Gastrocnemius medialis (tissue), 4 donors: ENCODE measurements around the gene P2RY14.

Experiments used
- POLR2A ChIP-seq, 2 donors: fragments of 450-650 bp; IDR thresholded peaks; one replicate each; pipeline ENCODE4 v1.6.1; 2017; ENCODE audit warnings: antibody characterized with exemption in 2 of 2, mild to moderate bottlenecking in 2 of 2, moderate library complexity in 2 of 2
- TF ChIP-seq, protein P1 (sequence below), 5 experiments: fragments of 450-650 bp in 3 of 5; fragments of 200-600 bp in 2 of 5; sonication (generic) in 2 of 5; IDR thresholded peaks in 4 of 5; conservative IDR thresholded peaks in 1 of 5; 1 replicate in 4 of 5; 2 replicates in 1 of 5; pipeline ENCODE4 v1.5.1; 2016 to 2019; ENCODE audit warnings: antibody characterized with exemption in 5 of 5, mild to moderate bottlenecking in 3 of 5, moderate library complexity in 3 of 5

DNA sequence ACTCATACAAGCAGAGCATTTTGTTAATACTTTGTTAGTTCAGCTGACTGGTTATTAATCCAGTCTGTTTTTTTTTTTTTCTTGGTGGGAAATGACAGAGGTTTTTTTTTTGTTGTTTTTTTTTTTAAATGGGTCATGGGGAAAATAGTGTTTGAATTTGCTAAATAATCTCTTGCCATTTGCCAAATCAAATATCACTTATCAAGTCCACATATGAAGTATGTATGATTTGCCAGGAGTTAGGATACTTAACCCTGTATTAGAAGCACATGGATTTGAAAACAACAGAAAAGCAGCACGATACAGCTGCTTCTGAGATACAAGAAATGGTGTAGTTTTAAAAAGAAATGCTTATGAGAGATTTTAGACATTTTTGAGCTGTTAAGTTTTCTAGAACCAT is 21.6 kb downstream of the P2RY14 start:
- TF ChIP-seq POLR2A (IDR thresholded peaks at IDR 0.05) = no peak
- TF ChIP-seq, protein P1, sequence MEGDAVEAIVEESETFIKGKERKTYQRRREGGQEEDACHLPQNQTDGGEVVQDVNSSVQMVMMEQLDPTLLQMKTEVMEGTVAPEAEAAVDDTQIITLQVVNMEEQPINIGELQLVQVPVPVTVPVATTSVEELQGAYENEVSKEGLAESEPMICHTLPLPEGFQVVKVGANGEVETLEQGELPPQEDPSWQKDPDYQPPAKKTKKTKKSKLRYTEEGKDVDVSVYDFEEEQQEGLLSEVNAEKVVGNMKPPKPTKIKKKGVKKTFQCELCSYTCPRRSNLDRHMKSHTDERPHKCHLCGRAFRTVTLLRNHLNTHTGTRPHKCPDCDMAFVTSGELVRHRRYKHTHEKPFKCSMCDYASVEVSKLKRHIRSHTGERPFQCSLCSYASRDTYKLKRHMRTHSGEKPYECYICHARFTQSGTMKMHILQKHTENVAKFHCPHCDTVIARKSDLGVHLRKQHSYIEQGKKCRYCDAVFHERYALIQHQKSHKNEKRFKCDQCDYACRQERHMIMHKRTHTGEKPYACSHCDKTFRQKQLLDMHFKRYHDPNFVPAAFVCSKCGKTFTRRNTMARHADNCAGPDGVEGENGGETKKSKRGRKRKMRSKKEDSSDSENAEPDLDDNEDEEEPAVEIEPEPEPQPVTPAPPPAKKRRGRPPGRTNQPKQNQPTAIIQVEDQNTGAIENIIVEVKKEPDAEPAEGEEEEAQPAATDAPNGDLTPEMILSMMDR (IDR thresholded peaks at IDR 0.05 in 4 of 5, conservative IDR thresholded peaks at IDR 0.05 in 1 of 5) = no peak
